GM12892 (cell line): ENCODE data around the gene ANO4.

ENCODE experiments used
- POLR2A ChIP-seq: IDR thresholded peaks from 2 replicates; pipeline ENCODE4 v1.6.1; 2011; ENCODE audit warnings: low read depth, low read length, control low read depth
- POLR2AphosphoS5 ChIP-seq: IDR thresholded peaks from 2 replicates; pipeline ENCODE4 v1.6.1; 2011; ENCODE audit warnings: low read depth, low read length, control low read depth
- TAF1 ChIP-seq: IDR thresholded peaks from 2 replicates; pipeline ENCODE4 v1.6.1; 2011; ENCODE audit warnings: low read depth, mild to moderate bottlenecking, control low read depth, low read length, borderline replicate concordance

GRCh38 chr12:100840748-100841147 is 46.2 kb downstream of the ANO4 start:
- no peak for TF ChIP-seq POLR2AphosphoS5
- TF ChIP-seq POLR2A = no peak
- TF ChIP-seq TAF1 = no peak
